ENCODE data around the gene FBXL16. TPM values are rescaled to one million over a fixed set of nuclear protein-coding genes. Genes with fewer than 3 reads are reported as not detected.

The FBXL16 gene
- total and polyA plus RNA-seq, 2 experiments from 2014 or later = 8.9 to 12.6 TPM

- Histone ChIP-seq H3K79me2 (replicated peaks; ENCODE audit: insufficient read depth) (no peaks in the 10 kb centered on the region), H3K4me2 (no peak overlapping the region), H3F3A (replicated peaks; ENCODE audit: low read depth) (0 out of 2 replicates have a peak, but pooled peaks cover 6% of the 10 kb centered on the region), H3K27me3 (ENCODE audit: insufficient read depth) (peaks cover 68% of the 10 kb centered on the region), H3K4me3 (no peak overlapping the region), H3K36me3 (ENCODE audit: insufficient read depth) (no peaks in the 10 kb centered on the region), H2AFZ (no peak overlapping the region), H3K4me1 (ENCODE audit: insufficient read depth) (no peaks in the 10 kb centered on the region), H4K20me1 (replicated peaks; ENCODE audit: insufficient read depth) (no peaks in the 10 kb centered on the region), H3K27ac (ENCODE audit: low read depth) (no peak overlapping the region), H3K9me2 (ENCODE audit: insufficient read depth) (no peaks in the 10 kb centered on the region)
- peak; percentile 3; the same call in 2 of the 3 replicates for ATAC-seq
- peak; percentile 79 for DNase-seq (ENCODE audit: low spot score)
- Mint-ChIP-seq H3K27me3 (ENCODE audit: insufficient read depth, low read depth, poor library complexity) (peaks cover 57% of the 10 kb centered on the region), H3K4me3 (no peak overlapping the region; the same call in 2 of the 3 replicates), H3K27ac (no peak overlapping the region), H3K9me3 (peaks cover 4% of the 10 kb centered on the region; the same call in 1 of the 3 replicates), H3K4me1 (no peaks in the 10 kb centered on the region; the same call in 2 of the 3 replicates), H3K36me3 (ENCODE audit: low read depth) (no peaks in the 10 kb centered on the region)
- TF ChIP-seq ETS1 (IDR thresholded peaks at IDR 0.05) (no peak), CTCF (conservative IDR thresholded peaks at IDR 0.05; ENCODE audit: low read depth in 2 of 2) (0 out of 4 replicates have a peak, but pooled peaks of 1 of the 2 experiments have one; percentile 13), REST (IDR thresholded peaks at IDR 0.05; ENCODE audit: unreplicated experiment) (no peak), ZNF114 (CRISPR knock-in tag; IDR thresholded peaks at IDR 0.05) (no peak), STAT1 (IDR thresholded peaks at IDR 0.05; ENCODE audit: unreplicated experiment) (no peak)
These were observed 4.2 kb upstream of the FBXL16 start for GRCh38 chr16:709566-710499.

GRCh38 chr16:708959-709358 lies 3.4 kb upstream of the FBXL16 start:
- H3K4me1 ChIP-seq (ENCODE audit: insufficient read depth) = no peaks in the 10 kb centered on the region
- H3K9me2 ChIP-seq (ENCODE audit: insufficient read depth) = no peaks in the 10 kb centered on the region
- 0 out of 2 replicates have a peak, but pooled peaks cover 6% of the 10 kb centered on the region for H3F3A ChIP-seq (replicated peaks; ENCODE audit: low read depth)
- no peak overlapping the region for H2AFZ ChIP-seq
- H3K36me3 Mint-ChIP-seq (ENCODE audit: low read depth) = no peaks in the 10 kb centered on the region
- H3K4me2 ChIP-seq = no peak overlapping the region
- no peak overlapping the region for H3K4me3 Mint-ChIP-seq
- H3K27ac ChIP-seq (ENCODE audit: low read depth) = no peak overlapping the region
- no peak overlapping the region for H3K27ac Mint-ChIP-seq
- no peaks in the 10 kb centered on the region for H3K36me3 ChIP-seq (ENCODE audit: insufficient read depth)
- H3K9me3 Mint-ChIP-seq = peaks cover 4% of the 10 kb centered on the region; the same call in 1 of the 3 replicates
- ATAC-seq (no peak), DNase-seq (ENCODE audit: low spot score) (no peak)
- no peaks in the 10 kb centered on the region; the same call in 2 of the 3 replicates for H3K4me1 Mint-ChIP-seq
- H3K79me2 ChIP-seq (replicated peaks; ENCODE audit: insufficient read depth) = no peaks in the 10 kb centered on the region
- TF ChIP-seq JUNB (IDR thresholded peaks at IDR 0.05; ENCODE audit: unreplicated experiment) (no peak), EZH2 (IDR thresholded peaks at IDR 0.05; ENCODE audit: low read depth, unreplicated experiment) (no peak)
- H3K27me3 Mint-ChIP-seq (ENCODE audit: insufficient read depth, low read depth, poor library complexity) = peaks cover 59% of the 10 kb centered on the region
- H4K20me1 ChIP-seq (replicated peaks; ENCODE audit: insufficient read depth) = no peaks in the 10 kb centered on the region
- no peak overlapping the region for H3K4me3 ChIP-seq
- peaks cover 70% of the 10 kb centered on the region for H3K27me3 ChIP-seq (ENCODE audit: insufficient read depth)

Measured in GM23338 (cell line).